22Rv1 (cell line): ENCODE data around the gene KIRREL1.

Experiments used
- CTCF ChIP-seq: fragments of 450-650 bp; IDR thresholded peaks from 2 replicates; pipeline ENCODE4 v1.5.1; 2017; ENCODE audit warnings: mild to moderate bottlenecking
- ZFX ChIP-seq: fragments of 450-650 bp; IDR thresholded peaks from 2 replicates; pipeline ENCODE4 v1.6.1; 2017; ENCODE audit warnings: antibody characterized with exemption, borderline replicate concordance

GRCh38 chr1:157961805-157962762 lies 31.4 kb upstream of the KIRREL1 start:
- TF ChIP-seq CTCF, result no peak
- no peak for TF ChIP-seq ZFX
